Esophagus squamous epithelium (tissue), 5 donors: ENCODE data around the gene SELENOS. TPM values are rescaled to one million over a fixed set of nuclear protein-coding genes. Genes with fewer than 3 reads are reported as not detected.
A peak's percentile ranks its signal among the peaks of the same experiment; 100 is the strongest.

Experiments used
- DNase-seq: peaks from one replicate; lab custom pipeline; 2025; lab: John Stamatoyannopoulos, UW
- H3K27ac ChIP-seq, 4 donors: fragments of 200-600 bp; sonication (generic); one replicate each; pipeline ENCODE4 v1.5.1; 2016 to 2019; ENCODE audit warnings: mild to moderate bottlenecking in 1 of 4
- H3K27me3 ChIP-seq, 4 donors: fragments of 200-600 bp; sonication (generic); 1 replicate in 3 of 4; 2 replicates in 1 of 4; pipeline versions ENCODE4 v1.5.1 to v1.6.0; 2017 to 2021; ENCODE audit warnings: antibody characterized with exemption in 1 of 4
- H3K36me3 ChIP-seq, 3 donors: fragments of 200-600 bp; sonication (generic); one replicate each; pipeline ENCODE4 v1.5.1; 2016 to 2019
- H3K4me1 ChIP-seq, 3 donors: fragments of 200-600 bp; sonication (generic); one replicate each; pipeline ENCODE4 v1.5.1; 2017 to 2019
- H3K4me3 ChIP-seq, 4 donors: fragments of 200-600 bp; sonication (generic); 1 replicate in 3 of 4; 2 replicates in 1 of 4; pipeline ENCODE4 v1.5.1; 2016 to 2019; ENCODE audit warnings: mild to moderate bottlenecking in 2 of 4, moderate library complexity in 1 of 4
- H3K9me3 ChIP-seq, 3 donors: fragments of 200-600 bp; sonication (generic); one replicate each; pipeline ENCODE4 v1.5.1; 2016 to 2019
- POLR2A ChIP-seq, 4 donors: fragments of 450-650 bp; IDR thresholded peaks; one replicate each; pipeline ENCODE4 v1.6.1; 2017; ENCODE audit warnings: antibody characterized with exemption in 4 of 4, mild to moderate bottlenecking in 4 of 4, moderate library complexity in 3 of 4
- WGBS, 2 donors: methylation state at CpG; one replicate each; pipeline ENCODE4 v1.1.5; 2018; 5-methylcytosine and 5-hydroxymethylcytosine counted together
- intact Hi-C: fragments of 100-400 bp; cut with DNase I; formaldehyde crosslinking; loops from one replicate; pipeline ENCODE4 v1.15.0; 2022
- total RNA-seq, 4 donors: library from RNA; depleted of rRNA; stranded (reverse); fragments of >200 nt; gene quantifications; one replicate each; pipeline ENCODE4 v1.1.0, GENCODE V29; 2016
- TF ChIP-seq, protein P1 (sequence below), 6 experiments: fragments of 450-650 bp in 4 of 6; fragments of 200-600 bp in 2 of 6; sonication (generic) in 2 of 6; IDR thresholded peaks; one replicate each; pipeline ENCODE4 v1.5.1; 2016 to 2019; ENCODE audit warnings: antibody characterized with exemption in 6 of 6, mild to moderate bottlenecking in 4 of 6, moderate library complexity in 4 of 6
- donor health status: DM: yes; HTN: yes; CAD: no.

Gene SELENOS
- total RNA-seq, 4 donors from 2014 or later, result 57.6 to 69.6 (median 63.4) TPM

DNA sequence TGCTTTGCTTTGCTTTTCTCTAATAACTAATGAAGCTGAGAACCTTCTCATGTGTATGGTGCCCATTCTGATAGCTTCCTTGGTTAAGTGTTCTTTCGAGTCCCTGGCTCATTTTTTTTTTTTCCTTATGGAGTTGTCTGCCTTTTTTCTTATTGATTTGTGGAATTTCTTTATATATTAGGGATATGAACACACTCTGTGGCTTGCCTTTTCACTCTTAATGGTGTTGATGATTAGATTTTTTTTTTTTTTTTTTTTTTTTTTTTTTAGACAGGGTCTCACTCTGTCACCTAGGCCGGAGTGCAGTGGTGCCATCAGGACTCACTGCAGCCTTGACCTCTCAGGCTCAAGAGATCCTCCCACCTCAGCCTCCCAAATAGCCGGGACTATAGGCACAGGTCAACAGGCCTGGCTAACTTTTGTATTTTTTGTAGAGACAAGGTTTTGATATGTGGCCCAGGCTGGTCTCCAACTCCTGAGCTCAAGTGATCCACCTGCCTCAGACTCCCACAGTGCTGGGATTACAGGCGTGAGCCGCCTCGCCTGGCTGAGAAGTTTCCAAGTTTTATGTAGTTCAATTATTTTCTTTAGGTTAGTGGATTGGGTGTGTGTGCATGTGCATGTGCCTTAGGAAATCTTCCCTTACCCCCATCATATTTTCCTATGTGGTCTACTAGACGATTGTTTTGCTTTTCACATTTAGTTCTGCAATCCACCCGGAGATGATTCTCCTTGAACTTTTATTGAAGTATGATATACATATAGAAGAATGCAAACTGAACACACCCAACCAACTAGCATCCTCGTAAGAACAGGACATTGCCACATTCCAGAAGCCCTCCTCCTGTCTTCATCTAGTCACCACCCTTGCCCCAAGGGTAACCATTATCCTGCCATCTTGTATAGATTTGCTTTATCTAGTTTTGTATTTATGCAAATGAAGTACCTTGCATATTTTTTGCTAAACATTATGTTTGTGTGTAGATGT is 19.4 kb upstream of the SELENOS start:
- Histone ChIP-seq H3K4me3 (no peak overlapping the region), H3K4me1 (peaks cover 6 to 39% (median 25%) of the 10 kb centered on the region in 3 donors), H3K36me3 (peaks cover 0 to 5% (median 0%) of the 10 kb centered on the region in 3 donors), H3K27me3 (no peaks in the 10 kb centered on the region), H3K27ac (no peak overlapping the region), H3K9me3 (no peaks in the 10 kb centered on the region)
- TF ChIP-seq, protein P1, sequence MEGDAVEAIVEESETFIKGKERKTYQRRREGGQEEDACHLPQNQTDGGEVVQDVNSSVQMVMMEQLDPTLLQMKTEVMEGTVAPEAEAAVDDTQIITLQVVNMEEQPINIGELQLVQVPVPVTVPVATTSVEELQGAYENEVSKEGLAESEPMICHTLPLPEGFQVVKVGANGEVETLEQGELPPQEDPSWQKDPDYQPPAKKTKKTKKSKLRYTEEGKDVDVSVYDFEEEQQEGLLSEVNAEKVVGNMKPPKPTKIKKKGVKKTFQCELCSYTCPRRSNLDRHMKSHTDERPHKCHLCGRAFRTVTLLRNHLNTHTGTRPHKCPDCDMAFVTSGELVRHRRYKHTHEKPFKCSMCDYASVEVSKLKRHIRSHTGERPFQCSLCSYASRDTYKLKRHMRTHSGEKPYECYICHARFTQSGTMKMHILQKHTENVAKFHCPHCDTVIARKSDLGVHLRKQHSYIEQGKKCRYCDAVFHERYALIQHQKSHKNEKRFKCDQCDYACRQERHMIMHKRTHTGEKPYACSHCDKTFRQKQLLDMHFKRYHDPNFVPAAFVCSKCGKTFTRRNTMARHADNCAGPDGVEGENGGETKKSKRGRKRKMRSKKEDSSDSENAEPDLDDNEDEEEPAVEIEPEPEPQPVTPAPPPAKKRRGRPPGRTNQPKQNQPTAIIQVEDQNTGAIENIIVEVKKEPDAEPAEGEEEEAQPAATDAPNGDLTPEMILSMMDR (IDR thresholded peaks at IDR 0.05), result no peak
- TF ChIP-seq POLR2A (IDR thresholded peaks at IDR 0.05), result no peak
- intact Hi-C loops, result loop anchor here (5.0 kb wide), 1 partner anchor 351 kb away; no protein-coding TSS in a partner anchor
- DNase-seq, result no peak
- 58 to 71% methylated on average over 7 to 8 of the region's 9 CpGs for whole genome bisulfite sequencing, 2 donors

DNA sequence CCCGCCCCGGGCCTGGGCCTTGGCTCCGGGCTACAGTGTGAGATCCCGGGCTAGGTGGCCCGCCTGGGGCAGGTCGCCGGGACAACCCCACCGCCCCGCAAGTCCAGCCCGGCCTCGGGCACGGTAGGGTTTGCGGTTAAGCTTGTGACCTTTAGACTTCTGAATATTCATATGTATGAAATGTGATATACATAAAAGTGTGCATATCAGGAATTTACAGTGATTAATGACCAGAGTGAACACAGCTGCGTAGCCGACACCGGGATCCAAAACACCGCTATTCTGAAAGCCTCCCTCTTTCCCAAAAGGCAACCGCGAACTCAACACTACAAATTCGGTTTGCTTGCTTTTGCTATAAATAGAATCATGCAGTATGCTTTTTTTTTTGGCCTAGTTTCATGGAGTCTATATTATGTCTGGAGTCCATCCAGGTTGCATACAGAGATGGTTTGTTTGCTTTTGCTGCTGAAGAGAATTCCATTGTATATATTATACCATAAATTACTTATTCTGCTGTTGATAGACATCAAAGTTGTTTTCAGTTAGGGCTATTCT is 18.4 kb upstream of the SELENOS start:
- TF ChIP-seq POLR2A (IDR thresholded peaks at IDR 0.05), result no peak
- TF ChIP-seq, protein P1 (IDR thresholded peaks at IDR 0.05), result no peak
- intact Hi-C loops, result loop anchor here (5.0 kb wide), 1 partner anchor 352 kb away; no protein-coding TSS in a partner anchor
- Histone ChIP-seq H3K9me3 (no peaks in the 10 kb centered on the region), H3K27ac (peak overlapping the region; percentile 91 to 99 (median 94)), H3K27me3 (no peaks in the 10 kb centered on the region), H3K4me3 (peak overlapping the region; percentile 73 to 94 (median 82)), H3K36me3 (peaks cover 0 to 14% (median 0%) of the 10 kb centered on the region in 3 donors), H3K4me1 (peaks cover 6 to 47% (median 25%) of the 10 kb centered on the region in 3 donors)
- 4% methylated on average over 7 to 9 of the region's 20 CpGs for WGBS, 2 donors
- no peak for DNase-seq

DNA sequence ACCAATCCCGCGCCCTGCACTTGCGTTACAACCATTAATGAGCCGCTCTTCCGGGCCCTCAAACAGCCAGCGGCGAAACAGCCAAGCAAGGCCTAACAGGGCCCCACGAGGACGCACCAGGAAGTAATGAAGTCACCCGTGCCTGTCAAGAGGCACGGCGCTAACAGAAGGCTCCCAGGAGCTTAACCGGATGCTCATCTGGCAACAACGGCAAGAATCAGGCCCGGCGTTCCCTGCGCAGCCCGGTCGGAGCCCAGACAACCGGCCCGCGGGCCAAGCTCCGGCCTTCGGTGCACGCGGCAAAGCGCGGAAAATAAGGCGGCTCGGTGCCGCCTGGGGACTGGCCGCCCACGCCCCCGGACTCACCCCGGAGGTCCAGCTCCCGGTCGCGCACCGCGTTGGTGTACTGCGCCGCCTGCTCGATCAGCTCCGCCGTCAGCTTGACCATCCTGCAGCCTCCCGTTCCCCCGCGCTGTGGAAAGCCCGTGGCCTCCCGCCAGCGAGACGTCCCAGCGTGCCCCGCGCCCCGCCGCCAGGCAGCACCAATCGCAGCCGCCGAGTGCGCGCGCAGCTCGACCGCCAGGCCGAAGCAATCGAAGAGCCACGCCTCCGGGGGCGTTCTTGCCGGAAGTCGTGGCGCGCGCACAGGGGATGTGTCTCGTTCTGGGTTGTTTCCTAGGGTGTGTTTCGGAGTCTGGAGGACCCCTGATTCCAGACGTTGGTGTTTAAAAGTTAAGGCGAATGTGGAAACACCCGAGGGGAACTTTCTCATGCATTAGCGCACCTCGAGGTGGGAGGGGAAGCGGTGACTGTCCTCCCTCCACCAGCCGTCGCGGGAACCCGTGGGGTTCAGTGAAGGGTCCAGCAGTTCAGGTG is 17.7 kb upstream of the SELENOS start, which contains the start of gene SNRPA1:
SNRPA1 (minus strand) TSS at position 518 of the 876 bp plus-strand sequence; CDS start at position 448, 70 bp downstream.
- H3K4me3 ChIP-seq, result peak within 1 kb of the TSS; percentile 73 to 94 (median 82)
- 1 to 2% methylated on average over 13 to 22 of the region's 87 CpGs for WGBS, 2 donors
- no peaks in the 10 kb centered on the region for H3K27me3 ChIP-seq
- H3K27ac ChIP-seq, result peak within 1 kb of the TSS; percentile 91 to 99 (median 94)
- H3K36me3 ChIP-seq, result peaks cover 0 to 21% (median 0%) of the 10 kb centered on the region in 3 donors
- peaks cover 6 to 48% (median 25%) of the 10 kb centered on the region in 3 donors for H3K4me1 ChIP-seq
- TF ChIP-seq, protein P1 (IDR thresholded peaks at IDR 0.05), result peak in 2 of 6 experiments; percentile 15 to 54
- TF ChIP-seq POLR2A (IDR thresholded peaks at IDR 0.05), result peak in 2 of 4 donors; percentile 66 to 93
- H3K9me3 ChIP-seq, result no peaks in the 10 kb centered on the region
- intact Hi-C loops, result loop anchor here (5.0 kb wide), 1 partner anchor 352 kb away; no protein-coding TSS in a partner anchor
- DNase-seq, result peak; percentile 86

DNA sequence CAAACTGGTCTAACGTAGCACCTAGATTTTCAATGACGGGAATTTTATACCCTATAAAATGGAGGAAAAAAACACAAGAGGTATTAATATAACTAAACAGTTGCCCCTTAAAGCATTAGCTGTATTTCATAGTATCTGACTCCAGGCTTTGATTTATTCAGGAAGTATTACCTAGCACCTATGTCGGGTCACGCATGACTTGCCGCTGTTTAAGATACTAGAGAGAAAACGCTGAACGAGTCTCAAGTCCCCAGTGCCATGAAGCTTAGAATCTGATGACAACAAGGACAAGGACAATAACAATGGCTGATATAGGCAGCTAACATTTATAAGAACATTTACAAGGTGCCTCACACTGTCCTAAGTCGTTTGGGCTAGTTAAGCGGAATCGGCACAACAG is 15.8 kb upstream of the SELENOS start:
- no peak for TF ChIP-seq POLR2A (IDR thresholded peaks at IDR 0.05)
- TF ChIP-seq, protein P1 (IDR thresholded peaks at IDR 0.05), result no peak
- no peak for DNase-seq
- peak overlapping the region; percentile 73 to 94 (median 82) for H3K4me3 ChIP-seq
- H3K27ac ChIP-seq, result peak overlapping the region in 3 of 4 donors; percentile 94 to 99 (median 95)
- intact Hi-C loops, result no loop called here
- H3K27me3 ChIP-seq, result no peaks in the 10 kb centered on the region
- H3K9me3 ChIP-seq, result no peaks in the 10 kb centered on the region
- 26 to 39% methylated on average over 10 of the region's 10 CpGs for WGBS, 2 donors
- peaks cover 6 to 57% (median 25%) of the 10 kb centered on the region in 3 donors for H3K4me1 ChIP-seq
- H3K36me3 ChIP-seq, result peaks cover 0 to 40% (median 0%) of the 10 kb centered on the region in 3 donors
